K562 (cell line): ENCODE data around the gene ARHGAP24. TPM values are rescaled to one million over a fixed set of nuclear protein-coding genes. Genes with fewer than 3 reads are reported as not detected.

ENCODE experiments used
- ATAC-seq: fragments of 200-7000 bp; cut with Tn5 transposase; 3 replicates; pipeline ENCODE4 v1.9.1; 2020; ENCODE audit warnings: moderate library complexity
- BruUV-seq: library from RNA; stranded (reverse); fragments of 400-500 nt; replicated peaks from 2 replicates; lab custom pipeline; 2021; lab: Mats Ljungman, UMichigan
- CTCF ChIA-PET: fragments of 300-600 bp; formaldehyde crosslinking; extraction: SDS; loops from one replicate; lab custom pipeline; 2021; ENCODE audit warnings: low intra/inter-chr PET ratio; lab: Yijun Ruan, JAX
- POLR2A ChIA-PET: fragments of 300-600, 350-650 bp; sonication (Branson Sonifier 250); formaldehyde crosslinking; extraction: SDS; loops from one replicate; lab custom pipeline; 2021; ENCODE audit warnings: antibody characterized with exemption, inconsistent platforms; lab: Yijun Ruan, JAX
- DNase-seq, 4 experiments: peaks; one replicate each; pipeline versions ENCODE4 v3.0.0 to v3.0.0-alpha.2; 2011 to 2018; ENCODE audit warnings: low spot score in 3 of 4, mixed read lengths in 3 of 4; ENCODE audit errors: extremely low read depth in 1 of 4
- FAIRE-seq: peaks from 2 replicates; lab custom pipeline; 2011; peaks lifted over from hg19 to GRCh38; lab: Jason Lieb, UNC
- H2AFZ ChIP-seq: 2 replicates; pipeline ENCODE4 v1.6.0; 2011; ENCODE audit warnings: low read depth, low read length, control low read depth, inconsistent platforms
- H3K27ac ChIP-seq: fragments of 200-600 bp; 3 replicates; pipeline ENCODE4 v1.8.0; 2011; ENCODE audit warnings: low read depth, mild to moderate bottlenecking, control low read depth, inconsistent platforms, low read length, moderate library complexity, mixed read lengths; ENCODE audit errors: extremely low read depth
- H3K27me3 ChIP-seq, 2 experiments: fragments of 300-600 bp in 1 of 2; 2 replicates in 1 of 2; 3 replicates in 1 of 2; pipeline versions ENCODE4 v1.6.0 to v1.8.0; 2011; ENCODE audit warnings: inconsistent platforms in 2 of 2, low read length in 2 of 2, mild to moderate bottlenecking in 1 of 2, mixed read lengths in 1 of 2, moderate library complexity in 1 of 2; ENCODE audit not compliant: control insufficient read depth in 2 of 2, insufficient read depth in 2 of 2
- H3K36me3 ChIP-seq: fragments of 300-600 bp; 3 replicates; pipeline ENCODE4 v1.8.0; 2011; ENCODE audit warnings: mild to moderate bottlenecking, low read length, inconsistent platforms; ENCODE audit not compliant: control insufficient read depth, insufficient read depth
- H3K4me1 ChIP-seq, 2 experiments: fragments of 200-600 bp in 1 of 2; replicated peaks in 1 of 2; 2 replicates in 1 of 2; 3 replicates in 1 of 2; pipeline versions ENCODE4 v1.5.1 to v1.8.0; 2011; ENCODE audit warnings: inconsistent platforms in 2 of 2, low read length in 2 of 2, mild to moderate bottlenecking in 1 of 2, mixed read lengths in 1 of 2, moderate library complexity in 1 of 2; ENCODE audit not compliant: control insufficient read depth in 2 of 2, insufficient read depth in 2 of 2
- H3K4me2 ChIP-seq: 2 replicates; pipeline ENCODE4 v1.6.1; 2011; ENCODE audit warnings: low read length, control low read depth, inconsistent platforms, mixed read lengths; ENCODE audit not compliant: insufficient read depth
- H3K4me3 ChIP-seq: fragments of 200-600 bp; sonication (generic), shearing (Covaris generic); 2 replicates; pipeline ENCODE4 v1.5.1; 2016; ENCODE audit warnings: control low read depth, inconsistent platforms
- H3K79me2 ChIP-seq: fragments of 200-600 bp; 3 replicates; pipeline ENCODE4 v1.8.0; 2011; ENCODE audit warnings: low read length, inconsistent platforms; ENCODE audit not compliant: control insufficient read depth, insufficient read depth
- H3K9ac ChIP-seq, 2 experiments: 2 replicates each; pipeline versions ENCODE4 v1.6.0 to v1.6.1; 2011; ENCODE audit warnings: low read depth in 2 of 2, low read length in 2 of 2, control low read depth in 1 of 2, inconsistent platforms in 1 of 2, mild to moderate bottlenecking in 1 of 2, mixed read lengths in 1 of 2; ENCODE audit not compliant: insufficient read depth in 1 of 2
- H3K9me1 ChIP-seq: one replicate; pipeline ENCODE4 v1.6.0; 2011; ENCODE audit warnings: inconsistent platforms, mild to moderate bottlenecking, low read length, moderate library complexity; ENCODE audit not compliant: control insufficient read depth, insufficient read depth
- H3K9me3 ChIP-seq: replicated peaks from 2 replicates; pipeline ENCODE4 v1.5.1; 2011; ENCODE audit warnings: low read depth, low read length, inconsistent platforms; ENCODE audit not compliant: control insufficient read depth, insufficient read depth
- H4K20me1 ChIP-seq: replicated peaks from 2 replicates; pipeline ENCODE4 v1.6.1; 2011; ENCODE audit warnings: low read length, inconsistent platforms, mixed read lengths; ENCODE audit not compliant: control insufficient read depth, insufficient read depth
- CSDE1 ChIP-seq, 2 experiments: fragments of 450-650 bp; IDR thresholded peaks; 2 replicates each; pipeline ENCODE4 v1.6.1; 2016; ENCODE audit warnings: mild to moderate bottlenecking in 1 of 2
- FOXO4 ChIP-seq: fragments of 450-650 bp; formaldehyde crosslinking; IDR thresholded peaks from 2 replicates; pipeline ENCODE4 v1.4.0; 2020; ENCODE audit warnings: mild to moderate bottlenecking, moderate library complexity
- MBD2 ChIP-seq: sonication (generic); IDR thresholded peaks from 2 replicates; pipeline ENCODE4 v1.6.1; 2016; ENCODE audit warnings: low read depth, borderline replicate concordance
- MCM5 ChIP-seq: fragments of 450-650 bp; IDR thresholded peaks from 2 replicates; pipeline ENCODE4 v1.6.1; 2016; ENCODE audit warnings: low read depth
- NFYB ChIP-seq: IDR thresholded peaks from 2 replicates; pipeline ENCODE4 v1.6.1; 2011; ENCODE audit warnings: mild to moderate bottlenecking, moderate library complexity; ENCODE audit not compliant: insufficient read length; ENCODE audit errors: extremely low read depth
- NONO ChIP-seq, 2 experiments: fragments of 200-400 bp in 1 of 2; fragments of 450-650 bp in 1 of 2; formaldehyde crosslinking in 1 of 2; IDR thresholded peaks; 2 replicates each; pipeline ENCODE4 v1.6.1; 2017; ENCODE audit warnings: low read depth in 2 of 2, mild to moderate bottlenecking in 2 of 2, moderate library complexity in 2 of 2, low read length in 1 of 2
- POLR2AphosphoS2 ChIP-seq: IDR thresholded peaks from 2 replicates; pipeline ENCODE4 v1.6.1; 2012; ENCODE audit warnings: low read length, improper control_type of control experiment
- SAP30 ChIP-seq: fragments of 200-600 bp; sonication (generic); IDR thresholded peaks from 2 replicates; pipeline ENCODE4 v1.6.1; 2012; ENCODE audit warnings: borderline replicate concordance, low read depth, mild to moderate bottlenecking, moderate library complexity, low read length, control low read depth, inconsistent platforms; ENCODE audit not compliant: insufficient read depth, poor library complexity, severe bottlenecking
- TGIF2 ChIP-seq: sonication (generic); formaldehyde crosslinking; IDR thresholded peaks from 2 replicates; pipeline ENCODE4 v1.8.1; 2022; ENCODE audit warnings: mild to moderate bottlenecking, missing genetic modification reagents, moderate library complexity
- ZBTB49 ChIP-seq: sonication (generic); formaldehyde crosslinking; IDR thresholded peaks from 2 replicates; pipeline ENCODE4 v1.8.0; 2022; ENCODE audit warnings: missing genetic modification reagents, mild to moderate bottlenecking, borderline replicate concordance
- WGBS: fragments of 100-300 bp; shearing (Covaris generic); methylation state at CpG from one replicate; pipeline ENCODE4 v1.1.6; 2016; ENCODE audit warnings: low coverage, mixed read lengths; ENCODE audit not compliant: insufficient coverage; ENCODE audit errors: missing lambda C conversion rate; 5-methylcytosine and 5-hydroxymethylcytosine counted together
- in situ Hi-C: fragments of 300-500 bp; cut with MboI; formaldehyde crosslinking; loops from 4 replicates; pipeline ENCODE4 v1.15.0; 2018; ENCODE audit warnings: inconsistent platforms, mixed read lengths
- intact Hi-C: fragments of 100-400 bp; cut with micrococcal nuclease; formaldehyde crosslinking; loops from 2 replicates; pipeline ENCODE4 v1.14.2; 2022
- polyA plus RNA-seq, 8 experiments: library from polyadenylated mRNA; depleted of rRNA in 4 of 8; stranded (reverse) in 5 of 8; unstranded in 3 of 8; fragments of >200 nt; fragmentation: Nextera tagmentation in 2 of 8; fragmentation: Illumina TruSeq in 1 of 8; extraction: Ambion mirVana in 2 of 8; extraction: Trizol in 1 of 8; gene quantifications; 2 replicates each; pipeline versions ENCODE4 v1.2.1 to v1.2.3, GENCODE V29; 2011 to 2014; ENCODE audit warnings: inconsistent platforms in 1 of 8, missing spikeins in 1 of 8
- total RNA-seq, 7 experiments: library from RNA; depleted of rRNA in 6 of 7; stranded (reverse); fragments of >200 nt in 6 of 7; fragmentation: Illumina TruSeq in 2 of 7; extraction: Trizol in 2 of 7; gene quantifications; 2 replicates each; pipeline versions ENCODE4 v1.2.1 to v1.2.3, GENCODE V29; 2011 to 2021; ENCODE audit warnings: low replicate concordance in 1 of 7

Gene ARHGAP24
- total and polyA plus RNA-seq, 9 of the 15 experiments (the other 6 are each of a cell fraction or from before 2014, with no cell fraction given): 8.0 to 22.6 (median 14.0) TPM

- Histone ChIP-seq H3K9ac (no peak overlapping the region), H3K4me1 (peaks cover 0 to under 1% of the 10 kb centered on the region in 2 experiments; a peak in 1 of 5 replicates), H3K4me2 (no peak overlapping the region), H2AFZ (no peak overlapping the region), H3K36me3 (no peaks in the 10 kb centered on the region), H3K4me3 (no peak overlapping the region), H3K79me2 (no peaks in the 10 kb centered on the region), H4K20me1 (no peaks in the 10 kb centered on the region), H3K9me3 (no peaks in the 10 kb centered on the region), H3K27ac (no peak overlapping the region), H3K9me1 (no peaks in the 10 kb centered on the region), H3K27me3 (no peaks in the 10 kb centered on the region)
- intact Hi-C loops (no loop called here), in situ Hi-C loops (no loop called here)
- ChIA-PET POLR2A (no interaction called here), CTCF (no interaction called here)
- 4% methylated on average over 2 of the region's 2 CpGs for WGBS
- BruUV-seq: no TSS peak
- no peak for ATAC-seq
- no peak for DNase-seq
- TF ChIP-seq ZBTB49 (CRISPR knock-in tag): no peak
- no peak for TF ChIP-seq MCM5
- no peak for TF ChIP-seq NONO (IDR thresholded peaks at IDR 0.05; ENCODE audit: low read depth in 2 of 2, low read length in 1 of 2)
- no peak for TF ChIP-seq SAP30
- TF ChIP-seq FOXO4 (CRISPR knock-in tag): no peak
- TF ChIP-seq CSDE1 (IDR thresholded peaks at IDR 0.05): no peak
- TF ChIP-seq MBD2: no peak
- TF ChIP-seq NFYB: no peak
- TF ChIP-seq TGIF2 (CRISPR knock-in tag): no peak
- no peak for TF ChIP-seq POLR2AphosphoS2
- FAIRE-seq: no peak
Measured at GRCh38 chr4:85905761-85906160, 430.8 kb downstream of the ARHGAP24 start.
